GM19035 (cell line): Measurements from ENCODE around the gene OR1G1.
"Not testable (repeated sequence)": the region's sequence is repeated elsewhere in the genome, so short reads cannot be mapped to it uniquely, and the experiment has no call there.

ENCODE experiments used
- ATAC-seq: cut with Tn5 transposase; IDR thresholded peaks from one replicate; pipeline ENCODE4 v1.9.1; 2021; ENCODE audit not compliant: unreplicated experiment

OR1G1 gene

DNA sequence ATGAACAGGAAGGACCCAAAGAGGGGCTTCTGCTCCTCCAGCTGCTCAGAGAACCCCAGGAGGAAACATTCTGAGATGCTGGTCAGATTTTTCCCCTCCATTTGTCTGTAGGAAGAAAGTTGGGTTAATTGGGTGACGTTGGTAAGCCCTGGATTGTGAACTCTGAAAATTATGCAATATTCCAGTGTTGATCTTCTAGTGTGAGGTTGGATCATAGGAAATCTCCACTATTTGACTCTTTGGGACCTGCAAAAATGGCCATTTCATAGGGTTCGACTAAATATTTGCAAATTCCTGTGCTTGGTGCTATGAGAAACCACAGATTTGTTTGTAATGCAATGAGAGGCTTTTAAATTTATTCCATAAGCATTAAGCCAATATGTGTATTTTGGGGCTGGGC is at the start of gene OR1G1:
TSS of gene OR1G1 (minus strand) at position 101 of the 400 bp plus-strand sequence. CDS start at position 101, 0 bp downstream.
- no peak for ATAC-seq

DNA sequence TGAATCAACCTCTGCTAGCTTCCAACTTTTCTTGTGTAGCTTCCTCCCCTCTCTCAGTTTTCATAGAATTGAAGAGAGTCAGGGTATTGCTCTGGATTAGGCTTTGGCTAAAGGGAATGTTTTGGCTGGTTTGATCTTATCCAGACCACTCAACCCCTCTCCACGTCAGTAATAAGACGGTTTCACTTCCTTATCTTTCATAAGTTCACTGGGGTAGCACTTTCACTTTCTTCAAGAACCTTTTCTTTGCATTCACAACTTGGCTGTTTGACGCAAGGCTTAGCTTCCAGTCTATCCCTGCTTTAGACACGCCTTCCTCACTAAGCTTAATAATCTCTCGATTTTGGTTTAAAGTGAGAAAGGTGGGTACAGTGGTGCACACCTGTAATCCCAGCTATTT is 40.2 kb upstream of the OR1G1 start:
- ATAC-seq = no peak

DNA sequence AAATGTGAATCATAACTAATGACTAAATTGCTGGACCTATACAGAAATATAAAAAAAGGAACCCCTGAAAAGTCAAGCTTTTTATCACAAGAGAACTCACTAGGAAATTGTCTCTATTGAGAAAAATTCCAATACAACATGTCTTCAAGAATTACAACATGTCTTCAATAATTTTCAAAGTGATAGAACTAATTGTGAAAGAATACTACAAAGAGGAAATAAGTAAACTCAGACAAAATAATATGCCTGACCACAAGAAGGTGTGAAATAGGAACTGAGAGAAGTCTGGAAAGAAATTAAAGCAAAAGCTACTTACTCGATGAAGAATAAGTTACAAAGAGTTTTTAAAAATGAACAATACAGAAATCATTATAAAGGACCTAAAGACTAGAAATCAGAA is 29.9 kb upstream of the OR1G1 start:
- no peak for ATAC-seq

DNA sequence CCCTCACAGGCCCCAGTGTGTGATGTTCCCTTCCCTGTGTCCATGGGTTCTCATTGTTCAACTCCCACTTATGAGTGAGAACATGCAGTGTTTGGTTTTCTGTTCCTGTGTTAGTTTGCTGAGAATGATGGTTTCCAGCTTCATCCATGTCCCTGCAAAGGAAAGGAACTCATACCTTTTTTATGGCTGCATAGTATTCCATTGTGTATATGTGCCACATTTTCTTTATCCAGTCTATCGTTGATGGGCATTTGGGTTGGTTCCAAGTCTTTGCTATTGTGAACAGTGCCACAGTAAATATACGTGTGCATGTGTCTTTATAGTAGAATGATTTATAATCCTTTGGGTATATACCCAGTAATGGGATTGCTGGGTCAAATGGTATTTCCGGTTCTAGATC is 10.1 kb upstream of the OR1G1 start:
- ATAC-seq = not testable (repeated sequence)

GRCh38 chr17:3104322-3104721 is 23.0 kb downstream of the OR1G1 start, which contains the start of gene OR1D2:
OR1D2 (minus strand) TSS chr17:3104422; CDS start chr17:3092996, 11,426 bp downstream.
- ATAC-seq = no peak
